Loucy (cell line): Measurements from ENCODE around the gene ERICH6.

Experiments
- H2AFZ ChIP-seq: fragments of 200-600 bp; sonication (generic); 2 replicates; pipeline ENCODE4 v1.6.0; 2016; ENCODE audit warnings: antibody characterized with exemption, mild to moderate bottlenecking, low read length, moderate library complexity
- H3F3A ChIP-seq: fragments of 200-600 bp; 2 replicates; pipeline ENCODE4 v1.6.0; 2016; ENCODE audit warnings: antibody characterized with exemption, low read depth, mild to moderate bottlenecking
- H3K27me3 ChIP-seq: fragments of 200-600 bp; sonication (generic); 2 replicates; pipeline ENCODE4 v1.6.1; 2014; ENCODE audit warnings: low read length, mild to moderate bottlenecking; ENCODE audit not compliant: insufficient read depth, poor library complexity, severe bottlenecking
- H3K36me3 ChIP-seq: fragments of 200-600 bp; sonication (generic); 2 replicates; pipeline ENCODE4 v1.6.1; 2016; ENCODE audit warnings: low read length; ENCODE audit not compliant: insufficient read depth
- H3K4me1 ChIP-seq: fragments of 200-600 bp; sonication (generic); 2 replicates; pipeline ENCODE4 v1.5.1; 2014; ENCODE audit warnings: low read length, mild to moderate bottlenecking; ENCODE audit not compliant: insufficient read depth, poor library complexity, severe bottlenecking
- H3K4me2 ChIP-seq: fragments of 200-600 bp; sonication (generic); 2 replicates; pipeline ENCODE4 v1.6.0; 2014; ENCODE audit warnings: antibody characterized with exemption, low read length, low read depth, mild to moderate bottlenecking; ENCODE audit not compliant: poor library complexity, severe bottlenecking
- H3K4me3 ChIP-seq: fragments of 200-600 bp; sonication (generic); 2 replicates; pipeline ENCODE4 v1.5.1; 2014; ENCODE audit warnings: low read length, mild to moderate bottlenecking, mixed read lengths; ENCODE audit not compliant: poor library complexity, severe bottlenecking
- H3K79me2 ChIP-seq: fragments of 200-600 bp; sonication (generic); 2 replicates; pipeline ENCODE4 v1.6.1; 2014; ENCODE audit warnings: low read length; ENCODE audit not compliant: insufficient read depth
- H3K9ac ChIP-seq: fragments of 200-600 bp; sonication (generic); 2 replicates; pipeline ENCODE4 v1.6.0; 2014; ENCODE audit warnings: mild to moderate bottlenecking, low read depth, low read length, moderate library complexity; ENCODE audit not compliant: poor library complexity, severe bottlenecking
- H3K9me2 ChIP-seq: fragments of 200-600 bp; sonication (generic); replicated peaks from 2 replicates; pipeline ENCODE4 v1.6.1; 2016; ENCODE audit warnings: low read depth, low read length, mixed read lengths
- H3K9me3 ChIP-seq: fragments of 200-600 bp; sonication (generic); 2 replicates; pipeline ENCODE4 v1.6.1; 2014; ENCODE audit warnings: mild to moderate bottlenecking, antibody characterized with exemption, low read length, low read depth; ENCODE audit not compliant: insufficient read depth
- H4K20me1 ChIP-seq: fragments of 200-600 bp; sonication (generic); 2 replicates; pipeline ENCODE4 v1.6.0; 2014; ENCODE audit warnings: antibody characterized with exemption, low read length, mild to moderate bottlenecking; ENCODE audit not compliant: insufficient read depth, poor library complexity, severe bottlenecking
- CTCF ChIP-seq: fragments of 200-600 bp; sonication (generic); conservative IDR thresholded peaks from 2 replicates; pipeline ENCODE4 v1.5.1; 2014; ENCODE audit warnings: mild to moderate bottlenecking, antibody characterized with exemption, low read length
- EZH2phosphoT487 ChIP-seq: fragments of 200-600 bp; IDR thresholded peaks from 2 replicates; pipeline ENCODE4 v1.6.1; 2018; ENCODE audit warnings: antibody characterized with exemption, mild to moderate bottlenecking, moderate library complexity, borderline replicate concordance

Gene ERICH6

GRCh38 chr3:150745832-150746231 is 42.1 kb upstream of the ERICH6 start:
- H3K36me3 ChIP-seq: peaks cover 19% of the 10 kb centered on the region; the same call in 1 of the 2 replicates
- H3K4me2 ChIP-seq: no peak overlapping the region
- no peaks in the 10 kb centered on the region for H3K27me3 ChIP-seq
- TF ChIP-seq CTCF (no peak), EZH2phosphoT487 (no peak)
- no peak overlapping the region for H2AFZ ChIP-seq
- H3K9ac ChIP-seq: no peak overlapping the region
- peaks cover 18% of the 10 kb centered on the region for H4K20me1 ChIP-seq
- no peak overlapping the region for H3K4me3 ChIP-seq
- no peaks in the 10 kb centered on the region for H3K9me2 ChIP-seq
- no peaks in the 10 kb centered on the region for H3F3A ChIP-seq
- peaks cover 83% of the 10 kb centered on the region for H3K79me2 ChIP-seq
- H3K9me3 ChIP-seq: no peaks in the 10 kb centered on the region
- no peaks in the 10 kb centered on the region for H3K4me1 ChIP-seq

DNA sequence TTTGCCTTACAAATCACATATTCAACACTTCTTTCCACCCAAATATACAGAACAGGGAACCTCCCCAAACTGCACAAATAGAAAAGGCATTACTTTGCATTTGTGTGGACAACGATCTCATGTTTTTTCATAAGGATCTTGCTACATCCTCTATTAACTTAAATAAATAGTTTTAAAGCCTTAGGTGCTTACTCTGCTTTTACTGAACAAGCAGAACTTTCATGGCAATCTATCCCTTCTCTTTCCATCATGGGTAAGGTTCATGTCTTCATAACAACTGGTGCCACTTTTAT is 41.1 kb upstream of the ERICH6 start:
- H3K36me3 ChIP-seq: peaks cover 23% of the 10 kb centered on the region; the same call in 1 of the 2 replicates
- peaks cover 18% of the 10 kb centered on the region for H4K20me1 ChIP-seq
- H3K9me3 ChIP-seq: no peaks in the 10 kb centered on the region
- H3K4me2 ChIP-seq: no peak overlapping the region
- no peaks in the 10 kb centered on the region for H3K4me1 ChIP-seq
- TF ChIP-seq EZH2phosphoT487 (no peak), CTCF (no peak)
- H3K79me2 ChIP-seq: peaks cover 75% of the 10 kb centered on the region
- no peak overlapping the region for H3K4me3 ChIP-seq
- no peaks in the 10 kb centered on the region for H3K9me2 ChIP-seq
- no peak overlapping the region for H2AFZ ChIP-seq
- no peaks in the 10 kb centered on the region for H3K27me3 ChIP-seq
- no peak overlapping the region for H3K9ac ChIP-seq
- no peaks in the 10 kb centered on the region for H3F3A ChIP-seq

DNA sequence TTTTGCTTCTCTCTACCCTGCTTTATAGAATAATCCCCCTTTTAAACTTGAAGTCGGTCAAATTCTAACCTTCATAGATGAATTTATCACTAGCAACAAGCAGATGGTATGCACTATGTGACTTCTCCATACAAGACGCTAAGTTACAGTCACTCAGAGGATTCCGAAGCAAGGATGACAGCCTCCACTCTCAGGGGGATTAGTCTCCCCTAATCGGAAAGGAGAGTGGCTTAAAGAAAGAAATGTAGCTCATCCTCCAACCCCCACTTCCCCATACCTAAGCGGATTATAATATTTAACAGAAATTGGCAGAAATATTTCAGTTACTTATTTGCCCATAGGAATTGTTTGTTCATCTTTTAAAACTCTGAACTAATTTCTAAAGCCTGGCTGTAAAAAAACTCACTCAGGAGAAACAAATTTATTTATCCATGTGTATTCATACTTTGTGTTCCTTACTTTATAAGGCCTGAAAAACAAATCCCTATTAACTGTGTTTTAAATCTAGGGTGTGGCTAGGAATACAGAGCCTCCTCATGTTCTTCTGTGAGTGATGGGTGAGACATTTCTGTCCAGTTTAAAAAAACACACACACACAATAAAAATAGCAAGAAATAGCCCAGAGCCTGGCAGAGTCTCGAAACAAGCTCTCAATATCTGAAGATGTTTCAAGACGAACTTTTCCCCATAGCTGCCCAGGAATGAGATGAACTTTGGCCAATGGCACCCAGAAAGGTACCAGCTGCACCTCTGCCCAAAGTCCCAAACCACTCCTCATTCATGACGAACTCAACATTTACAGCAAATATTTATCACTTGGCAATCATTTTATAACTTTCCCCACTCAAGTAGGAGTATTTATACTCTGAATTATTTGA is 40.6 kb upstream of the ERICH6 start:
- peaks cover 23% of the 10 kb centered on the region; the same call in 1 of the 2 replicates for H3K36me3 ChIP-seq
- no peak overlapping the region for H3K9ac ChIP-seq
- H2AFZ ChIP-seq: no peak overlapping the region
- H3F3A ChIP-seq: no peaks in the 10 kb centered on the region
- H3K4me3 ChIP-seq: no peak overlapping the region
- H3K79me2 ChIP-seq: peaks cover 70% of the 10 kb centered on the region
- no peaks in the 10 kb centered on the region for H3K27me3 ChIP-seq
- H3K9me2 ChIP-seq: no peaks in the 10 kb centered on the region
- no peak overlapping the region for H3K4me2 ChIP-seq
- TF ChIP-seq CTCF (no peak), EZH2phosphoT487 (no peak)
- H4K20me1 ChIP-seq: peaks cover 18% of the 10 kb centered on the region
- no peaks in the 10 kb centered on the region for H3K4me1 ChIP-seq
- H3K9me3 ChIP-seq: no peaks in the 10 kb centered on the region
